ENCODE results near the gene KDM2B.

DNA sequence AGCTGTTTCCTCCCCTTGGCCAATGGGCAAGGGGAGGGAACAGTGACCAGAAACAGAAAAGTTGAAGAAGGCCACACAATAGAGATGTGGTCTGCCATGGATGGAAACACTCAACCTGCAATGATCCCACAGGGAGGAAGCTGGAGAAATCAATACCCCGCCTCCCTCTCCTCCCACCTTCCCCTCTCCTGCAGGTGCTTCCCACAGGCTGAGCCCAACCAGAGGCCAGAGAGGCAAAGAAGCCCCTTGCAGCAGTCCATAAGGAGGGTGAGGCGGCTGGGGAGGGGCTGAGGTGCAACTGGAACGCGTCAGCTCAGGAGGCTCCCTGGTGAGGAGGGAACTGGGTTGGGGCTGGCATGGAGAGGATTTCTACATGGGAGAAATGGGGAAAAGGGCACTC lies 96.9 kb downstream of the KDM2B start:
- no peak for TF ChIP-seq CTCF (conservative IDR thresholded peaks at IDR 0.05)
- no peak for TF ChIP-seq EZH2 (IDR thresholded peaks at IDR 0.05; ENCODE audit: low read depth)
